Neural cell (in vitro differentiated cells): ENCODE measurements around the gene BTBD16.

ENCODE experiments used
- EP300 ChIP-seq: fragments of 450-650 bp; conservative IDR thresholded peaks from 2 replicates; pipeline ENCODE4 v1.6.1; 2014; ENCODE audit warnings: antibody characterized with exemption, mild to moderate bottlenecking, moderate library complexity; ENCODE audit not compliant: poor library complexity, severe bottlenecking
- TAF1 ChIP-seq: IDR thresholded peaks from 2 replicates; pipeline ENCODE4 v1.6.1; 2012; ENCODE audit warnings: low read depth
- TF ChIP-seq, protein P1 (sequence below): fragments of 450-650 bp; IDR thresholded peaks from 2 replicates; pipeline ENCODE4 v1.5.1; 2014; ENCODE audit warnings: antibody characterized with exemption, mild to moderate bottlenecking, moderate library complexity; ENCODE audit not compliant: poor library complexity, severe bottlenecking
- TF ChIP-seq, protein P2 (sequence below): IDR thresholded peaks from 2 replicates; pipeline ENCODE4 v1.6.1; 2012; ENCODE audit warnings: borderline replicate concordance

DNA sequence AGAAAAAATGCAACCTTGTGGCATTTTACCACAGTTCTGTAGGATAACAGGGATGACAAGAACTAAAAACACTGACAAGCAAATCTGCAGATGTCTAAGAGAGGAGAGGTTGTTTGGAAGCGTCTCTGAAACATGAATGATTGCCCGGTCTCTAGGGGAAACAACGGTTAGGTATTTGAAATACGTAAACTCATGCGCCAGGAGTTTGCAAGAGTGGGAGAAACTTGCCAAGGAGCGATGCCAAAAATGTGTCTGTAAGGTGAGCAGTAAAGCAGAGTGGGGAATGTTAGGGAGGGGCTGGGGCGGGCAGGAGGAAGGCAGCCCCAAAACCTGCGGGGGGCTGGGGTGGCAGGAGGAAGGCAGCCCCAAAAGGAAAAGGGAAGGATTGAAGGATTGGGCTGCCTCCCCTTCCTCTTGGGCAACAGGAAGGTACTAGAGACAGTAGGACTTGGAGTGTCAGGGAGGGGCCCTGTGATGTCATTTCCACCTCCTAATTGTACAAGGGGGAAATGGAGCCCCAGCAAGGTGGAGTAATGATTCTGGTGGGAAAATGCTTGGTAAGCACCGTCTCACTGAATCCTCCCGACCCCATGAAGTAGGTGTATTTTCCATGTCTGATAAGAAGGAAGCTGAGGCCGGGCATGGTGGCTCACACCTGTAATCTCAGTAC is 70.2 kb downstream of the BTBD16 start:
- TF ChIP-seq TAF1 (no peak), EP300 (peak; percentile 25)
- TF ChIP-seq, protein P1, sequence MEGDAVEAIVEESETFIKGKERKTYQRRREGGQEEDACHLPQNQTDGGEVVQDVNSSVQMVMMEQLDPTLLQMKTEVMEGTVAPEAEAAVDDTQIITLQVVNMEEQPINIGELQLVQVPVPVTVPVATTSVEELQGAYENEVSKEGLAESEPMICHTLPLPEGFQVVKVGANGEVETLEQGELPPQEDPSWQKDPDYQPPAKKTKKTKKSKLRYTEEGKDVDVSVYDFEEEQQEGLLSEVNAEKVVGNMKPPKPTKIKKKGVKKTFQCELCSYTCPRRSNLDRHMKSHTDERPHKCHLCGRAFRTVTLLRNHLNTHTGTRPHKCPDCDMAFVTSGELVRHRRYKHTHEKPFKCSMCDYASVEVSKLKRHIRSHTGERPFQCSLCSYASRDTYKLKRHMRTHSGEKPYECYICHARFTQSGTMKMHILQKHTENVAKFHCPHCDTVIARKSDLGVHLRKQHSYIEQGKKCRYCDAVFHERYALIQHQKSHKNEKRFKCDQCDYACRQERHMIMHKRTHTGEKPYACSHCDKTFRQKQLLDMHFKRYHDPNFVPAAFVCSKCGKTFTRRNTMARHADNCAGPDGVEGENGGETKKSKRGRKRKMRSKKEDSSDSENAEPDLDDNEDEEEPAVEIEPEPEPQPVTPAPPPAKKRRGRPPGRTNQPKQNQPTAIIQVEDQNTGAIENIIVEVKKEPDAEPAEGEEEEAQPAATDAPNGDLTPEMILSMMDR: no peak
- TF ChIP-seq, protein P2, sequence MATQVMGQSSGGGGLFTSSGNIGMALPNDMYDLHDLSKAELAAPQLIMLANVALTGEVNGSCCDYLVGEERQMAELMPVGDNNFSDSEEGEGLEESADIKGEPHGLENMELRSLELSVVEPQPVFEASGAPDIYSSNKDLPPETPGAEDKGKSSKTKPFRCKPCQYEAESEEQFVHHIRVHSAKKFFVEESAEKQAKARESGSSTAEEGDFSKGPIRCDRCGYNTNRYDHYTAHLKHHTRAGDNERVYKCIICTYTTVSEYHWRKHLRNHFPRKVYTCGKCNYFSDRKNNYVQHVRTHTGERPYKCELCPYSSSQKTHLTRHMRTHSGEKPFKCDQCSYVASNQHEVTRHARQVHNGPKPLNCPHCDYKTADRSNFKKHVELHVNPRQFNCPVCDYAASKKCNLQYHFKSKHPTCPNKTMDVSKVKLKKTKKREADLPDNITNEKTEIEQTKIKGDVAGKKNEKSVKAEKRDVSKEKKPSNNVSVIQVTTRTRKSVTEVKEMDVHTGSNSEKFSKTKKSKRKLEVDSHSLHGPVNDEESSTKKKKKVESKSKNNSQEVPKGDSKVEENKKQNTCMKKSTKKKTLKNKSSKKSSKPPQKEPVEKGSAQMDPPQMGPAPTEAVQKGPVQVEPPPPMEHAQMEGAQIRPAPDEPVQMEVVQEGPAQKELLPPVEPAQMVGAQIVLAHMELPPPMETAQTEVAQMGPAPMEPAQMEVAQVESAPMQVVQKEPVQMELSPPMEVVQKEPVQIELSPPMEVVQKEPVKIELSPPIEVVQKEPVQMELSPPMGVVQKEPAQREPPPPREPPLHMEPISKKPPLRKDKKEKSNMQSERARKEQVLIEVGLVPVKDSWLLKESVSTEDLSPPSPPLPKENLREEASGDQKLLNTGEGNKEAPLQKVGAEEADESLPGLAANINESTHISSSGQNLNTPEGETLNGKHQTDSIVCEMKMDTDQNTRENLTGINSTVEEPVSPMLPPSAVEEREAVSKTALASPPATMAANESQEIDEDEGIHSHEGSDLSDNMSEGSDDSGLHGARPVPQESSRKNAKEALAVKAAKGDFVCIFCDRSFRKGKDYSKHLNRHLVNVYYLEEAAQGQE: no peak
